ENCODE results near the gene TMEM69.
"Not testable (repeated sequence)": the region's sequence is repeated elsewhere in the genome, so short reads cannot be mapped to it uniquely, and the experiment has no call there.

The TMEM69 gene

GRCh38 chr1:45687754-45688740 is at the start of gene TMEM69:
Gene TMEM69 (plus strand): TSS chr1:45688181. CDS start chr1:45691069, 2,888 bp downstream.
- FAIRE-seq = peak; percentile 45

- FAIRE-seq = no peak
Measured at GRCh38 chr1:45640293-45640692, 47.7 kb upstream of the TMEM69 start.

GRCh38 chr1:45643321-45643720 is 44.7 kb upstream of the TMEM69 start:
- FAIRE-seq = no peak

GRCh38 chr1:45643978-45644377 is 44.0 kb upstream of the TMEM69 start:
- FAIRE-seq = no peak

GRCh38 chr1:45644661-45645060 is 43.3 kb upstream of the TMEM69 start:
- no peak for FAIRE-seq

- FAIRE-seq = no peak
Measured at GRCh38 chr1:45647248-45648021, 40.5 kb upstream of the TMEM69 start.

GRCh38 chr1:45654540-45655280 is 33.3 kb upstream of the TMEM69 start:
- no peak for FAIRE-seq

GRCh38 chr1:45656573-45657226 is 31.3 kb upstream of the TMEM69 start:
- FAIRE-seq = no peak

GRCh38 chr1:45658171-45658570 is 29.8 kb upstream of the TMEM69 start:
- FAIRE-seq = no peak

- FAIRE-seq = no peak
Measured at GRCh38 chr1:45659222-45659621, 28.8 kb upstream of the TMEM69 start.

GRCh38 chr1:45660336-45660735 is 27.6 kb upstream of the TMEM69 start:
- FAIRE-seq = no peak

GRCh38 chr1:45666836-45667235 is 21.1 kb upstream of the TMEM69 start:
- no peak for FAIRE-seq

- FAIRE-seq = no peak
Measured at GRCh38 chr1:45667321-45668111, 20.5 kb upstream of the TMEM69 start.

GRCh38 chr1:45668526-45668925 is 19.5 kb upstream of the TMEM69 start:
- no peak for FAIRE-seq

GRCh38 chr1:45669379-45669778 is 18.6 kb upstream of the TMEM69 start:
- no peak for FAIRE-seq

GRCh38 chr1:45669859-45670655 is 17.9 kb upstream of the TMEM69 start:
- FAIRE-seq = no peak

- no peak for FAIRE-seq
Measured at GRCh38 chr1:45673956-45674355, 14.0 kb upstream of the TMEM69 start.

- no peak for FAIRE-seq
Measured at GRCh38 chr1:45674478-45674877, 13.5 kb upstream of the TMEM69 start.

GRCh38 chr1:45676553-45676952 is 11.4 kb upstream of the TMEM69 start:
- FAIRE-seq = not testable (repeated sequence)

GRCh38 chr1:45677751-45678245 is 10.2 kb upstream of the TMEM69 start:
- FAIRE-seq = no peak

GRCh38 chr1:45678489-45678888 is 9.5 kb upstream of the TMEM69 start:
- no peak for FAIRE-seq
